SK-MEL-5 (cell line): ENCODE results near the gene PHLDB2. TPM values are rescaled to one million over a fixed set of nuclear protein-coding genes. Genes with fewer than 3 reads are reported as not detected.

Experiments
- DNase-seq: peaks from one replicate; pipeline ENCODE4 v3.0.0-alpha.2; 2016; ENCODE audit warnings: low read depth, low spot score
- in situ Hi-C: cut with HindIII; loops from 2 replicates; pipeline ENCODE4 v1.10.0; 2016; ENCODE audit warnings: low sequenced_read_pairs, high pct_unique_total_duplicates, low pct_unique_long_range_greater_than_20kb
- total RNA-seq: library from RNA; depleted of rRNA; stranded (reverse); fragments of >200 nt; shearing (Covaris generic); gene quantifications from 2 replicates; pipeline ENCODE4 v1.2.3, GENCODE V29; 2014

Gene PHLDB2
- total RNA-seq, 1 experiment from 2014 or later: 36.9 TPM

- DNase-seq: no peak
- in situ Hi-C loops: no loop called here
Measured at GRCh38 chr3:111904376-111905241, 45.5 kb downstream of the PHLDB2 start.

GRCh38 chr3:111906656-111907055, 47.6 kb downstream of the PHLDB2 start:
- DNase-seq: no peak
- in situ Hi-C loops: no loop called here

- DNase-seq: no peak
- in situ Hi-C loops: no loop called here
Measured at GRCh38 chr3:111907151-111907550, 48.1 kb downstream of the PHLDB2 start.

- in situ Hi-C loops: no loop called here
Measured at GRCh38 chr3:111910806-111911205, 51.7 kb downstream of the PHLDB2 start.

GRCh38 chr3:111911446-111911845, 52.4 kb downstream of the PHLDB2 start:
- in situ Hi-C loops: no loop called here
- DNase-seq: no peak

More at GRCh38 chr3:111910806-111911205, 51.7 kb downstream of the PHLDB2 start:
- peak; percentile 92 for DNase-seq

GRCh38 chr3:111913163-111913763, 54.2 kb downstream of the PHLDB2 start:
- no peak for DNase-seq
- in situ Hi-C loops: no loop called here

- in situ Hi-C loops: no loop called here
- no peak for DNase-seq
Measured at GRCh38 chr3:111915905-111916304, 56.8 kb downstream of the PHLDB2 start.

GRCh38 chr3:111917300-111917699, 58.2 kb downstream of the PHLDB2 start:
- in situ Hi-C loops: no loop called here
- DNase-seq: peak; percentile 38

GRCh38 chr3:111919370-111920065, 60.5 kb downstream of the PHLDB2 start:
- no peak for DNase-seq
- in situ Hi-C loops: no loop called here

GRCh38 chr3:111921181-111921580, 62.1 kb downstream of the PHLDB2 start:
- in situ Hi-C loops: no loop called here
- DNase-seq: no peak

GRCh38 chr3:111923095-111923771, 64.2 kb downstream of the PHLDB2 start:
- in situ Hi-C loops: no loop called here
- no peak for DNase-seq

- DNase-seq: no peak
- in situ Hi-C loops: no loop called here
Measured at GRCh38 chr3:111923806-111924205, 64.7 kb downstream of the PHLDB2 start.

- in situ Hi-C loops: no loop called here
- no peak for DNase-seq
Measured at GRCh38 chr3:111924283-111924682, 65.2 kb downstream of the PHLDB2 start.

- in situ Hi-C loops: no loop called here
- no peak for DNase-seq
Measured at GRCh38 chr3:111926266-111926676, 67.2 kb downstream of the PHLDB2 start.

- in situ Hi-C loops: no loop called here
- no peak for DNase-seq
Measured at GRCh38 chr3:111928613-111929012, 69.5 kb downstream of the PHLDB2 start.

- in situ Hi-C loops: no loop called here
- DNase-seq: no peak
Measured at GRCh38 chr3:111929484-111929883, 70.4 kb downstream of the PHLDB2 start.

- in situ Hi-C loops: no loop called here
- no peak for DNase-seq
Measured at GRCh38 chr3:111932946-111933345, 73.9 kb downstream of the PHLDB2 start.
